Lung (tissue), 12 donors: ENCODE data around the gene PLCZ1. TPM values are rescaled to one million over a fixed set of nuclear protein-coding genes. Genes with fewer than 3 reads are reported as not detected.

ENCODE experiments used
- ATAC-seq: fragments of 200-7000 bp; cut with Tn5 transposase; one replicate; pipeline ENCODE4 v1.9.1; 2020; ENCODE audit warnings: moderate number of reproducible peaks; ENCODE audit not compliant: insufficient read depth, low FRiP score
- DNase-seq, 3 donors: peaks; one replicate each; pipeline ENCODE4 v3.0.0-alpha.2; 2013 to 2017
- H3K27ac ChIP-seq, 2 donors: one replicate each; pipeline ENCODE4 v1.5.1; 2013; ENCODE audit warnings: mild to moderate bottlenecking in 2 of 2, moderate library complexity in 2 of 2, control low read depth in 1 of 2, inconsistent platforms in 1 of 2, low read depth in 1 of 2, low read length in 1 of 2
- H3K27me3 ChIP-seq, 3 donors: one replicate each; pipeline ENCODE4 v1.5.1; 2013; ENCODE audit warnings: low read length in 2 of 3; ENCODE audit not compliant: control insufficient read depth in 3 of 3, insufficient read depth in 3 of 3
- H3K36me3 ChIP-seq, 4 donors: one replicate each; pipeline ENCODE4 v1.5.1; 2013; ENCODE audit warnings: low read length in 4 of 4, mild to moderate bottlenecking in 1 of 4, moderate library complexity in 1 of 4; ENCODE audit not compliant: control insufficient read depth in 4 of 4, insufficient read depth in 4 of 4
- H3K4me1 ChIP-seq, 5 donors: one replicate each; pipeline ENCODE4 v1.5.1; 2013; ENCODE audit warnings: low read length in 5 of 5, mild to moderate bottlenecking in 2 of 5, moderate library complexity in 1 of 5; ENCODE audit not compliant: control insufficient read depth in 5 of 5, insufficient read depth in 5 of 5
- H3K4me3 ChIP-seq: one replicate; pipeline ENCODE4 v1.5.1; 2013; ENCODE audit warnings: mild to moderate bottlenecking, control low read depth, moderate library complexity
- H3K9ac ChIP-seq, 2 donors: one replicate each; pipeline ENCODE4 v1.5.1; 2013; ENCODE audit warnings: low read length in 2 of 2, control low read depth in 1 of 2; ENCODE audit not compliant: insufficient read depth in 1 of 2
- H3K9me3 ChIP-seq, 4 donors: one replicate each; pipeline ENCODE4 v1.5.1; 2013; ENCODE audit warnings: low read length in 3 of 4, mild to moderate bottlenecking in 1 of 4, moderate library complexity in 1 of 4; ENCODE audit not compliant: control insufficient read depth in 4 of 4, insufficient read depth in 3 of 4
- CTCF ChIP-seq: IDR thresholded peaks from 2 replicates; pipeline ENCODE4 v1.5.1; 2012; ENCODE audit warnings: mild to moderate bottlenecking; ENCODE audit errors: control extremely low read depth, extremely low read depth
- WGBS, 2 donors: extraction: QIAGEN DNeasy Blood & Tissue Kit; methylation state at CpG; one replicate each; pipeline ENCODE4 v1.1.7; 2013; 5-methylcytosine and 5-hydroxymethylcytosine counted together
- polyA plus RNA-seq, 2 donors: library from polyadenylated mRNA; stranded (reverse); fragments of 200-250 nt; gene quantifications; one replicate each; pipeline ENCODE4 v1.2.1, GENCODE V29; 2013
- total RNA-seq, 2 donors: library from RNA; depleted of rRNA in 1 of 2; stranded (reverse); fragments of >200 nt in 1 of 2; gene quantifications; one replicate each; pipeline ENCODE4 v1.2.1, GENCODE V29; 2014 to 2021
- donor health status: control.
- donor health status: control.
- donor health status: Bipolar disorder and iron deficiency.
- donor health status: healthy.
- donor health status: DM: yes; HTN: yes; CAD: no.

PLCZ1 gene
- total and polyA plus RNA-seq, 4 donors = not detected

DNA sequence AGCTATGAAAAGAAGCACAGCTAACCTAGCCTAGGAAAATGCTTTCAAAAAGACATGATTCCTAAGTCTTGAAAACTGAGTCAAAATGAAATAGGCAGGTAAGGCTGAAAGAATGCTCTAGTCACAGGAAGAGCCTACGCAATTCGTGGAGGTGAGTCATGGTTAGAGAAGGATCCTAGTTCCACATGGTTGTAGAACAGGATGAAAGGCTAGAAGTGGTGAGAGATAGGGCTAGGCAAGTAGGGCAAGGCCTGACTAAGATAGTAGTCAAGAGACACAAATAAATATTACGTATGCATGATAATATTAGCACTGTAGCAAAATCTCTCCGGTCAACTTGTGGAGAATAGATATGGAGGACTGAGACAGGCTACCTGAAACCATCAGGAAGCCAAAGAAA, 47.2 kb downstream of the PLCZ1 start:
- DNase-seq (no peak), ATAC-seq (no peak)
- no peak overlapping the region for H3K9ac ChIP-seq
- WGBS, 2 donors = 94% methylated on average over 4 of the region's 4 CpGs
- H3K27ac ChIP-seq = peak overlapping the region in 1 of 2 donors; percentile 48
- TF ChIP-seq CTCF = no peak
- no peak overlapping the region for H3K4me3 ChIP-seq
- no peaks in the 10 kb centered on the region for H3K27me3 ChIP-seq
- H3K36me3 ChIP-seq = no peaks in the 10 kb centered on the region
- no peaks in the 10 kb centered on the region for H3K9me3 ChIP-seq
- H3K4me1 ChIP-seq = peaks cover 0 to 2% (median 0%) of the 10 kb centered on the region in 5 donors

DNA sequence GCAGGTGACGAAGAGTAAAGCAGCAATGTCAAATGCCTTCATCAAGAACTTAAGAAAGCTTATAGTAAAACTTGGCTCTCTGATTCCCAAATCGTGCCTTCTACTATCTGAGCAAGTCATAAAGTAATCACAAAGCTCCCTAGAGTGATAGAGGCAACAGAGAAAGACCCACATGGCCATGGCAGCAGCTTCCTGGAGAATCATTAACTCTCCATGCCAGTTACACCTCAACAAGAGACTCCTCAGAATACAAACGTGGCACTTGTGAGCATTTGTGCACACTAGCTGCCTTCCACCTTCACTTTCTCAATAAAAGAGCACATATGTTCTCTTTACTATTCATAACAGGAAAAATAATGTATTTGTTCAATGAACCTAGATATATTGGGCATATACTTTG, 48.0 kb downstream of the PLCZ1 start:
- WGBS, 2 donors = 66 to 85% methylated on average over 3 of the region's 3 CpGs
- H3K27ac ChIP-seq = no peak overlapping the region
- ATAC-seq = no peak
- no peak overlapping the region for H3K9ac ChIP-seq
- H3K4me3 ChIP-seq = no peak overlapping the region
- no peak for DNase-seq
- no peak for TF ChIP-seq CTCF
- H3K36me3 ChIP-seq = no peaks in the 10 kb centered on the region
- H3K4me1 ChIP-seq = peaks cover 0 to 2% (median 0%) of the 10 kb centered on the region in 5 donors
- H3K9me3 ChIP-seq = no peaks in the 10 kb centered on the region
- H3K27me3 ChIP-seq = no peaks in the 10 kb centered on the region

GRCh38 chr12:18684430-18684829, 53.4 kb downstream of the PLCZ1 start:
- no peak for ATAC-seq
- Histone ChIP-seq H3K4me1 (no peaks in the 10 kb centered on the region), H3K9me3 (no peaks in the 10 kb centered on the region), H3K27ac (no peak overlapping the region), H3K9ac (no peak overlapping the region), H3K36me3 (no peaks in the 10 kb centered on the region), H3K4me3 (no peak overlapping the region), H3K27me3 (no peaks in the 10 kb centered on the region)
- 8 to 14% methylated on average over 1 of the region's 1 CpG for WGBS, 2 donors
- DNase-seq = no peak
- no peak for TF ChIP-seq CTCF

DNA sequence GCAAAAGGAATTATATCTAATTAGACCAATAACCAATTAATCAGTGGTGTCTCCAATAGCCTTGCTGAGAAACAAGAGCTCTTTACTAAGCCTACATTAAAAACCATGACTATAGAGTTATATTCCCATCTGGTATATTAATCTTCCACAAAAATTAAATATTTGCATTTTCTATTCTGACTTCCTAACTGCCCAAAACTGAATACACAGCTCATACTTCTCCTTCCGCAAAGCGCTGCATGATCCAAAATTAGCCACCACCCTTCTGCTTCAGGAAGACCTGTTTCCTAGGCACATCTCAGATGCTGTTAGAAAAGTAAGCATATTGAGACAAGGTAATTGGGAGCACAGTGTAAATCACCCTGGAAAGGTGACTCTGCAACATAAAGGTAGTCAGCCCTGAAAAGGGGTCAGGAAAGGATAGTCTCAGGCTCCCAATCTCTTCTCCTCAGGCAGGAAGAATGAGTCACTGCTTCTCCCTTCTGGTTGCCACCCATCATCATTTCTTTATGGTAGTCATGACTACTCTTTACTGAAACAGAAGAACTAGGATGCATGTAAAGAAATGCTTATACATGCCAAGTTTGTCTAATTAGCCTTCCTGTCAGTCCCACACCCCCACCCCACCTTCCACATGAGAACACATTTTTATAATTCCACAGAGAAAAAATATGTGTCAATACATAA, 54.3 kb downstream of the PLCZ1 start:
- DNase-seq = no peak
- no peaks in the 10 kb centered on the region for H3K27me3 ChIP-seq
- ATAC-seq = no peak
- H3K9ac ChIP-seq = no peak overlapping the region
- TF ChIP-seq CTCF = no peak
- WGBS, 2 donors = 58 to 78% methylated on average over 2 of the region's 2 CpGs
- no peaks in the 10 kb centered on the region for H3K36me3 ChIP-seq
- H3K4me3 ChIP-seq = no peak overlapping the region
- no peaks in the 10 kb centered on the region for H3K9me3 ChIP-seq
- no peaks in the 10 kb centered on the region for H3K4me1 ChIP-seq
- H3K27ac ChIP-seq = no peak overlapping the region
